ENCODE data around the gene UPP1.

UPP1 gene

GRCh38 chr7:48148311-48148710 is 59.2 kb downstream of the UPP1 start:
- no peak for DNase-seq (ENCODE audit: low read depth)
- no peak overlapping the region for H3K4me3 ChIP-seq (ENCODE audit: low read depth, low read length)
- TF ChIP-seq, protein P1, sequence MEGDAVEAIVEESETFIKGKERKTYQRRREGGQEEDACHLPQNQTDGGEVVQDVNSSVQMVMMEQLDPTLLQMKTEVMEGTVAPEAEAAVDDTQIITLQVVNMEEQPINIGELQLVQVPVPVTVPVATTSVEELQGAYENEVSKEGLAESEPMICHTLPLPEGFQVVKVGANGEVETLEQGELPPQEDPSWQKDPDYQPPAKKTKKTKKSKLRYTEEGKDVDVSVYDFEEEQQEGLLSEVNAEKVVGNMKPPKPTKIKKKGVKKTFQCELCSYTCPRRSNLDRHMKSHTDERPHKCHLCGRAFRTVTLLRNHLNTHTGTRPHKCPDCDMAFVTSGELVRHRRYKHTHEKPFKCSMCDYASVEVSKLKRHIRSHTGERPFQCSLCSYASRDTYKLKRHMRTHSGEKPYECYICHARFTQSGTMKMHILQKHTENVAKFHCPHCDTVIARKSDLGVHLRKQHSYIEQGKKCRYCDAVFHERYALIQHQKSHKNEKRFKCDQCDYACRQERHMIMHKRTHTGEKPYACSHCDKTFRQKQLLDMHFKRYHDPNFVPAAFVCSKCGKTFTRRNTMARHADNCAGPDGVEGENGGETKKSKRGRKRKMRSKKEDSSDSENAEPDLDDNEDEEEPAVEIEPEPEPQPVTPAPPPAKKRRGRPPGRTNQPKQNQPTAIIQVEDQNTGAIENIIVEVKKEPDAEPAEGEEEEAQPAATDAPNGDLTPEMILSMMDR (IDR thresholded peaks at IDR 0.05; ENCODE audit: control insufficient read depth, extremely low read depth, insufficient read depth): no peak

- TF ChIP-seq, protein P1 (IDR thresholded peaks at IDR 0.05; ENCODE audit: control insufficient read depth, extremely low read depth, insufficient read depth): no peak
These were observed 60.0 kb downstream of the UPP1 start for GRCh38 chr7:48149058-48149457.

GRCh38 chr7:48150086-48150485 is 61.0 kb downstream of the UPP1 start:
- no peak for DNase-seq (ENCODE audit: low read depth)
- H3K4me3 ChIP-seq (ENCODE audit: low read depth, low read length): no peak overlapping the region
- TF ChIP-seq, protein P1 (IDR thresholded peaks at IDR 0.05; ENCODE audit: control insufficient read depth, extremely low read depth, insufficient read depth): no peak

More at GRCh38 chr7:48149058-48149457, 60.0 kb downstream of the UPP1 start:
- H3K4me3 ChIP-seq (ENCODE audit: low read depth, low read length): no peak overlapping the region
- DNase-seq (ENCODE audit: low read depth): no peak

DNA sequence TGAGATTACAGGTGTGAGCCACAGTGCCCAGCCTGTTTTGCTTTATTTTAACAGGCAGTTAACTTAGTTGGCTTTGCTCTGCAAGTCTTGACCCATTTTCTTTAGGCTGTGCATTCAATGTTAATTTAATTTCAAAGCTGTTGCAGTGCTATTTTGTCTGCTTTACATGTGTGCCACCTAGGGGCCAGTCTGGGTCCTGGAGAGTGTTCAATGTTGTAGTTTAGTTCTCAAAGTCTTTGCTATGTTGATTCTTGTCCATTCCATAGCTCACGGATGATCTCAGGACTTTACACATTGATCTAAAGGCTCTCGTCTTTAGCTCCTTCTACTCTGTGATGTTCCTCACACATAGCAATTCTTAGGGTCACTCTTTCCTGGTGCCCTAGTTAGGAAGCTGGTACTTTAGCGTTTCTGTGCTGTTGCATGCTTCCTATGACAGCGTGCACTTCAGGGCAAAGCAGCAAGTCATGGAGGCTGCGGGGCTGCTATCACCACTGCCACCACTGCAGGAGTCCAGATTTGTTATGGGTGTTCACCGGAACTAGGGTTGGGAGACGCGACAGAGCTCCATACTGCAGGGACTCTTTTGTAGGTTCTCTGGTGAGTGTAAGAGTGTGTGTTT is 65.8 kb downstream of the UPP1 start:
- peak; percentile 51 for DNase-seq (ENCODE audit: low read depth)
- TF ChIP-seq, protein P1 (IDR thresholded peaks at IDR 0.05; ENCODE audit: control insufficient read depth, extremely low read depth, insufficient read depth): peak; percentile 89

More for the DNA sequence above, 65.8 kb downstream of the UPP1 start:
- no peak overlapping the region for H3K4me3 ChIP-seq (ENCODE audit: low read depth, low read length)
